Measurements from ENCODE around the gene TRAPPC10.

DNA sequence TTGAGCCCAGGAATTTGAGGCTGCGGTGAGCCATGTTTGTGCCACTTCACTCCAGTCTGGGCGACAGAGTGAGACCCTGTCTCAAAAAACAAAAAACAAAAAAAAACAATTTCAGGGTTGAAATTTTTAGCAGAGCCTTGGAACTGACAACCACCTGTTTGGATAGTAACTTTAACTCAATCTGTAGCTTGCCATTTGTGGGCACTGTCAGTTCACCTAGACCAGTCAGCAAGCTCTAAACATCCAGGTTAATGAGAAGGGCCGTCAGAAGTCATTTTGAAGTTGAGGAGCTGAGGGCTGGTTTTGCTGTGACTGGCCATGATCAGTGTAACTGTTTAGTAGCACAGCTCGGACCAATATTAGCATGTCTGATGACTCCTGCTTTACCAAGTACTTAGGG, 8.4 kb downstream of the TRAPPC10 start:
- TF ChIP-seq EP300 (IDR thresholded peaks at IDR 0.05; ENCODE audit: borderline replicate concordance) (no peak), TAF1 (IDR thresholded peaks at IDR 0.05; ENCODE audit: low read depth) (no peak), REST (IDR thresholded peaks at IDR 0.05; ENCODE audit: low read depth) (no peak)

Data from Ishikawa (cell line).